Left lobe of liver (tissue), 2 donors: Measurements from ENCODE around the gene PGAP1. TPM values are rescaled to one million over a fixed set of nuclear protein-coding genes. Genes with fewer than 3 reads are reported as not detected.

ENCODE experiments used
- ATAC-seq: fragments of 200-7000 bp; cut with Tn5 transposase; one replicate; pipeline ENCODE4 v1.9.1; 2020; ENCODE audit warnings: mild to moderate bottlenecking, moderate library complexity
- DNase-seq: peaks from one replicate; pipeline ENCODE4 v3.0.0-alpha.2; 2020; ENCODE audit warnings: low spot score
- total RNA-seq: library from RNA; stranded (reverse); gene quantifications from one replicate; pipeline ENCODE4 v1.2.1, GENCODE V29; 2021
- donor health status: DM: no; HTN: no; CAD: no; lungs with moderate emphysema.
- donor health status: DM: no; HTN: yes; CAD: no.

The PGAP1 gene
- total RNA-seq, 1 donor from 2014 or later, result 2.6 TPM

GRCh38 chr2:196900843-196901242 lies 25.7 kb downstream of the PGAP1 start:
- ATAC-seq (no peak), DNase-seq (no peak)

GRCh38 chr2:196899976-196900375 lies 26.5 kb downstream of the PGAP1 start:
- ATAC-seq, result no peak
- DNase-seq, result no peak

- no peak for ATAC-seq
These were observed 35.4 kb downstream of the PGAP1 start for GRCh38 chr2:196891136-196891535.

GRCh38 chr2:196887431-196887830 lies 39.1 kb downstream of the PGAP1 start:
- ATAC-seq (no peak), DNase-seq (no peak)

More at GRCh38 chr2:196891136-196891535, 35.4 kb downstream of the PGAP1 start:
- no peak for DNase-seq

- ATAC-seq, result no peak
These were observed 42.1 kb downstream of the PGAP1 start for GRCh38 chr2:196884368-196884767.

GRCh38 chr2:196876364-196876763 lies 50.1 kb downstream of the PGAP1 start:
- DNase-seq (no peak), ATAC-seq (no peak)

More at GRCh38 chr2:196884368-196884767, 42.1 kb downstream of the PGAP1 start:
- no peak for DNase-seq

- no peak for ATAC-seq
- no peak for DNase-seq
These were observed 51.1 kb downstream of the PGAP1 start for GRCh38 chr2:196875414-196875813.

GRCh38 chr2:196873511-196873910 lies 53.0 kb downstream of the PGAP1 start:
- ATAC-seq, result no peak
- no peak for DNase-seq

GRCh38 chr2:196854629-196855028 lies 71.9 kb downstream of the PGAP1 start:
- no peak for ATAC-seq

GRCh38 chr2:196853301-196854087 lies 73.0 kb downstream of the PGAP1 start:
- no peak for ATAC-seq
- no peak for DNase-seq

More at GRCh38 chr2:196854629-196855028, 71.9 kb downstream of the PGAP1 start:
- no peak for DNase-seq

GRCh38 chr2:196851088-196851487 lies 75.4 kb downstream of the PGAP1 start:
- DNase-seq (no peak), ATAC-seq (no peak)

GRCh38 chr2:196849895-196850294 lies 76.6 kb downstream of the PGAP1 start:
- ATAC-seq, result peak; percentile 86
- DNase-seq, result no peak

GRCh38 chr2:196846295-196846694 lies 80.2 kb downstream of the PGAP1 start:
- DNase-seq, result no peak
- ATAC-seq, result no peak

- no peak for ATAC-seq
- no peak for DNase-seq
These were observed 81.1 kb downstream of the PGAP1 start for GRCh38 chr2:196845371-196845770.

- ATAC-seq, result no peak
- DNase-seq, result no peak
These were observed 86.3 kb downstream of the PGAP1 start for GRCh38 chr2:196840171-196840570.

- ATAC-seq (no peak), DNase-seq (no peak)
These were observed 86.9 kb downstream of the PGAP1 start for GRCh38 chr2:196839574-196839973.

GRCh38 chr2:196836440-196836839 lies 90.1 kb downstream of the PGAP1 start:
- ATAC-seq, result no peak
- no peak for DNase-seq

- ATAC-seq (no peak), DNase-seq (no peak)
These were observed 95.8 kb downstream of the PGAP1 start for GRCh38 chr2:196830701-196831100.

- ATAC-seq (no peak), DNase-seq (no peak)
These were observed 99.2 kb downstream of the PGAP1 start for GRCh38 chr2:196827356-196827755.

- DNase-seq (no peak), ATAC-seq (no peak)
These were observed 102.6 kb downstream of the PGAP1 start for GRCh38 chr2:196823750-196824522.

- ATAC-seq (no peak), DNase-seq (no peak)
These were observed 105.3 kb downstream of the PGAP1 start for GRCh38 chr2:196821195-196821594.

- DNase-seq (no peak), ATAC-seq (no peak)
These were observed 117.2 kb downstream of the PGAP1 start, which contains the start of gene C2orf66 for GRCh38 chr2:196809260-196809659. C2orf66 (minus strand) TSS chr2:196809355; CDS start chr2:196809336, 19 bp downstream.
